ENCODE data around the gene ICA1L. TPM values are rescaled to one million over a fixed set of nuclear protein-coding genes. Genes with fewer than 3 reads are reported as not detected.
"Not testable (repeated sequence)": the region's sequence is repeated elsewhere in the genome, so short reads cannot be mapped to it uniquely, and the experiment has no call there.

The ICA1L gene
- total RNA-seq, result 1 to 10 TPM; 2.8 to 4.7 TPM
- 1 to 10 TPM; 3.5 to 4.1 (median 3.6) TPM for polyA plus RNA-seq
- total RNA-seq, result 5.7 to 15.1 (median 9.8) reads per million in 6 experiments

GRCh38 chr2:202871300-202872141 is at the start of gene ICA1L:
TSS of gene ICA1L (minus strand) at chr2:202871766. CDS start at chr2:202829009, 42,757 bp downstream.
- POLR2A ChIA-PET, result interaction anchor here (0.6 to 3.9 kb wide), 4 partner anchors 195 to 368 kb away, joined by 3 to 32 read pairs (median 4); partner anchors contain the start of genes CYP20A1 and FAM117B
- no peaks in the 10 kb centered on the region for H3K9me3 Mint-ChIP-seq
- H3K4me1 Mint-ChIP-seq, result peaks cover 4 to 14% (median 8%) of the 10 kb centered on the region in 4 donors
- peak; percentile 51 to 58 for ATAC-seq
- no peaks in the 10 kb centered on the region for H3K36me3 Mint-ChIP-seq
- peak within 1 kb of the TSS; percentile 65 to 95 (median 86) for H3K27ac Mint-ChIP-seq
- peak; percentile 21 to 65 (median 42) for DNase-seq
- no peaks in the 10 kb centered on the region for H3K27me3 Mint-ChIP-seq
- H3K4me3 Mint-ChIP-seq, result peak within 1 kb of the TSS; percentile 91 to 97 (median 94)

- H3K4me1 Mint-ChIP-seq, result peaks cover 0 to 3% (median under 1%) of the 10 kb centered on the region in 4 donors
- POLR2A ChIA-PET, result no interaction called here
Measured at GRCh38 chr2:202918860-202919259, 47.3 kb upstream of the ICA1L start.

GRCh38 chr2:202912342-202913201 is 41.0 kb upstream of the ICA1L start:
- DNase-seq (peak in 4 of 10 donors; percentile 2 to 9 (median 5)), ATAC-seq (peak; percentile 40 to 51)
- not testable (repeated sequence) for H3K9me3 Mint-ChIP-seq, H3K36me3 Mint-ChIP-seq, H3K27me3 Mint-ChIP-seq
- H3K4me3 Mint-ChIP-seq, result peak overlapping the region; percentile 90 to 100 (median 98)
- H3K27ac Mint-ChIP-seq, result peak overlapping the region; percentile 94 to 99 (median 98)
- POLR2A ChIA-PET, result interaction anchor here (1.4 to 2.1 kb wide), 3 partner anchors 13 to 326 kb away, joined by 5 to 15 read pairs (median 14); partner anchors contain the start of genes CYP20A1 and FAM117B
- H3K4me1 Mint-ChIP-seq, result peaks cover 15 to 40% (median 30%) of the 10 kb centered on the region in 4 donors

More at GRCh38 chr2:202918860-202919259, 47.3 kb upstream of the ICA1L start:
- Mint-ChIP-seq H3K4me3 (no peak overlapping the region), H3K36me3 (peaks cover 0 to 42% (median 18%) of the 10 kb centered on the region in 3 donors), H3K27ac (no peak overlapping the region), H3K27me3 (no peaks in the 10 kb centered on the region), H3K9me3 (no peaks in the 10 kb centered on the region)
- no peak for ATAC-seq
- no peak for DNase-seq

GRCh38 chr2:202911512-202912341 is 40.2 kb upstream of the ICA1L start, which contains the start of the genes CARF and WDR12:
TSS of gene CARF (plus strand) at chr2:202912275. CDS start at chr2:202941903, 29,628 bp downstream.
TSS of gene WDR12 (minus strand) at chr2:202911673. CDS start at chr2:202911476, 197 bp downstream.
- Mint-ChIP-seq H3K36me3 (peaks cover 0 to 13% (median 2%) of the 10 kb centered on the region in 3 donors), H3K4me1 (peaks cover 15 to 40% (median 31%) of the 10 kb centered on the region in 4 donors), H3K4me3 (peak within 1 kb of the TSS; percentile 90 to 100 (median 98)), H3K9me3 (no peaks in the 10 kb centered on the region), H3K27ac (peak within 1 kb of the TSS; percentile 94 to 99 (median 98)), H3K27me3 (no peaks in the 10 kb centered on the region)
- ATAC-seq (peak; percentile 83), DNase-seq (peak; percentile 82 to 95 (median 89))
- POLR2A ChIA-PET, result interaction anchor here (0.6 to 2.1 kb wide), 6 partner anchors 8 to 327 kb away, joined by 3 to 15 read pairs (median 4); partner anchors contain the start of genes CYP20A1, FAM117B and NBEAL1

GRCh38 chr2:202911203-202911511 is 39.6 kb upstream of the ICA1L start:
- peak in 1 of 10 donors; percentile 62 for DNase-seq
- Mint-ChIP-seq H3K9me3 (no peaks in the 10 kb centered on the region), H3K27ac (peak overlapping the region; percentile 94 to 99 (median 98)), H3K36me3 (peaks cover 0 to 17% (median 2%) of the 10 kb centered on the region in 3 donors), H3K4me3 (peak overlapping the region; percentile 90 to 100 (median 98)), H3K4me1 (peaks cover 15 to 40% (median 31%) of the 10 kb centered on the region in 4 donors), H3K27me3 (no peaks in the 10 kb centered on the region)
- POLR2A ChIA-PET, result interaction anchor here (0.6 to 2.1 kb wide), 6 partner anchors 7 to 327 kb away, joined by 3 to 15 read pairs (median 4); partner anchors contain the start of genes CYP20A1, FAM117B and NBEAL1
- no peak for ATAC-seq

GRCh38 chr2:202910698-202911097 is 39.1 kb upstream of the ICA1L start:
- no peak for DNase-seq
- Mint-ChIP-seq H3K4me1 (peaks cover 15 to 40% (median 31%) of the 10 kb centered on the region in 4 donors), H3K27me3 (no peaks in the 10 kb centered on the region), H3K27ac (peak overlapping the region in 6 of 10 donors; percentile 28 to 98 (median 94)), H3K9me3 (peaks cover 0 to under 1% (median 0%) of the 10 kb centered on the region in 9 donors), H3K4me3 (peak overlapping the region; percentile 90 to 100 (median 98)), H3K36me3 (peaks cover under 1 to 19% (median 6%) of the 10 kb centered on the region in 3 donors)
- no peak for ATAC-seq
- POLR2A ChIA-PET, result interaction anchor here (0.9 to 2.1 kb wide), 3 partner anchors 104 to 328 kb away, joined by 3 to 15 read pairs (median 14); partner anchors contain the start of genes CYP20A1, FAM117B and NBEAL1

- ATAC-seq, H3K27me3 Mint-ChIP-seq, DNase-seq, H3K9me3 Mint-ChIP-seq: not testable (repeated sequence)
- H3K4me1 Mint-ChIP-seq, result peaks cover 17 to 40% (median 31%) of the 10 kb centered on the region in 4 donors
- POLR2A ChIA-PET, result interaction anchor here (2.1 kb wide), 2 partner anchors 275 to 328 kb away, joined by 14 to 15 read pairs; partner anchors contain the start of genes CYP20A1 and FAM117B
- peaks cover 4 to 24% (median 11%) of the 10 kb centered on the region in 3 donors for H3K36me3 Mint-ChIP-seq
- peak overlapping the region; percentile 52 to 100 (median 98) for H3K4me3 Mint-ChIP-seq
- H3K27ac Mint-ChIP-seq, result peak overlapping the region in 1 of 10 donors; percentile 55
Measured at GRCh38 chr2:202910250-202910649, 38.7 kb upstream of the ICA1L start.

GRCh38 chr2:202909394-202910192 is 38.0 kb upstream of the ICA1L start:
- Mint-ChIP-seq H3K27ac (peak overlapping the region in 4 of 10 donors; percentile 17 to 62 (median 43)), H3K4me3 (peak overlapping the region; percentile 22 to 100 (median 54)), H3K27me3 (no peaks in the 10 kb centered on the region), H3K36me3 (peaks cover 4 to 27% (median 15%) of the 10 kb centered on the region in 3 donors), H3K9me3 (peaks cover 0 to 5% (median 0%) of the 10 kb centered on the region in 9 donors), H3K4me1 (peaks cover 18 to 41% (median 31%) of the 10 kb centered on the region in 4 donors)
- ATAC-seq (no peak), DNase-seq (no peak)
- POLR2A ChIA-PET, result interaction anchor here (0.6 to 1.4 kb wide), 2 partner anchors 275 to 692 kb away, joined by 5 read pairs; partner anchors contain the start of gene FAM117B

- peak overlapping the region in 1 of 10 donors; percentile 24 for H3K4me3 Mint-ChIP-seq
- POLR2A ChIA-PET, result no interaction called here
- H3K4me1 Mint-ChIP-seq, result peaks cover 21 to 46% (median 37%) of the 10 kb centered on the region in 4 donors
- H3K27ac Mint-ChIP-seq, result peak overlapping the region in 3 of 10 donors; percentile 7 to 61 (median 17)
- peaks cover 8 to 36% (median 24%) of the 10 kb centered on the region in 3 donors for H3K36me3 Mint-ChIP-seq
- H3K9me3 Mint-ChIP-seq, result peaks cover 0 to 5% (median 0%) of the 10 kb centered on the region in 9 donors
- no peak for ATAC-seq
- no peaks in the 10 kb centered on the region for H3K27me3 Mint-ChIP-seq
- no peak for DNase-seq
Measured at GRCh38 chr2:202908186-202908585, 36.6 kb upstream of the ICA1L start.

GRCh38 chr2:202905507-202905906 is 33.9 kb upstream of the ICA1L start:
- ATAC-seq, POLR2A ChIA-PET, DNase-seq, H3K27me3 Mint-ChIP-seq, H3K9me3 Mint-ChIP-seq, H3K4me3 Mint-ChIP-seq: not testable (repeated sequence)
- Mint-ChIP-seq H3K36me3 (peaks cover 8 to 54% (median 26%) of the 10 kb centered on the region in 3 donors), H3K4me1 (peaks cover 21 to 45% (median 37%) of the 10 kb centered on the region in 4 donors), H3K27ac (peak overlapping the region in 3 of 10 donors; percentile 16 to 61 (median 40))

Measured in naive thymus-derived CD8-positive, alpha-beta T cell (primary cell).